GM23248 (cell line): ENCODE measurements around the gene GSTM1. TPM values are rescaled to one million over a fixed set of nuclear protein-coding genes. Genes with fewer than 3 reads are reported as not detected.
"Not testable (repeated sequence)": the region's sequence is repeated elsewhere in the genome, so short reads cannot be mapped to it uniquely, and the experiment has no call there.

Source experiments
- DNase-seq: peaks from one replicate; pipeline ENCODE4 v3.0.0-alpha.2; 2015
- H2AFZ ChIP-seq: fragments of 200-600 bp; sonication (generic); 2 replicates; pipeline ENCODE4 v1.6.1; 2016; ENCODE audit warnings: antibody characterized with exemption
- H3F3A ChIP-seq: fragments of 200-600 bp; sonication (generic); 2 replicates; pipeline ENCODE4 v1.6.1; 2016; ENCODE audit warnings: mild to moderate bottlenecking, antibody characterized with exemption, mixed run types; ENCODE audit not compliant: insufficient read depth
- H3K27ac ChIP-seq: fragments of 200-600 bp; sonication (generic); 2 replicates; pipeline ENCODE4 v1.5.1; 2016; ENCODE audit warnings: mild to moderate bottlenecking
- H3K27me3 ChIP-seq: fragments of 200-600 bp; sonication (generic); replicated peaks from 2 replicates; pipeline ENCODE4 v1.6.1; 2016; ENCODE audit warnings: mild to moderate bottlenecking; ENCODE audit not compliant: insufficient read depth
- H3K36me3 ChIP-seq: fragments of 200-600 bp; sonication (generic); 2 replicates; pipeline ENCODE4 v1.6.1; 2016; ENCODE audit warnings: low read depth, mild to moderate bottlenecking
- H3K4me1 ChIP-seq: fragments of 200-600 bp; sonication (generic); 2 replicates; pipeline ENCODE4 v1.6.1; 2016; ENCODE audit warnings: mild to moderate bottlenecking; ENCODE audit not compliant: insufficient read depth
- H3K4me2 ChIP-seq: fragments of 200-600 bp; sonication (generic); one replicate; pipeline ENCODE4 v1.6.1; 2016; ENCODE audit warnings: mild to moderate bottlenecking; ENCODE audit not compliant: unreplicated experiment
- H3K4me3 ChIP-seq: fragments of 200-600 bp; sonication (generic); 2 replicates; pipeline ENCODE4 v1.5.1; 2016; ENCODE audit warnings: mild to moderate bottlenecking
- H3K79me2 ChIP-seq: fragments of 200-600 bp; sonication (generic); 2 replicates; pipeline ENCODE4 v1.6.1; 2016; ENCODE audit warnings: mild to moderate bottlenecking; ENCODE audit not compliant: insufficient read depth
- H3K9ac ChIP-seq: fragments of 200-600 bp; sonication (generic); 2 replicates; pipeline ENCODE4 v1.6.1; 2016; ENCODE audit warnings: mild to moderate bottlenecking
- H3K9me2 ChIP-seq: fragments of 200-600 bp; sonication (generic); 2 replicates; pipeline ENCODE4 v1.6.1; 2016; ENCODE audit warnings: mixed run types, mild to moderate bottlenecking, moderate library complexity; ENCODE audit not compliant: insufficient read depth
- H3K9me3 ChIP-seq: fragments of 200-600 bp; sonication (generic); one replicate; pipeline ENCODE4 v1.6.1; 2017; ENCODE audit warnings: low read depth
- H4K20me1 ChIP-seq: fragments of 200-600 bp; sonication (generic); 2 replicates; pipeline ENCODE4 v1.6.0; 2016; ENCODE audit not compliant: insufficient read depth
- EZH2 ChIP-seq: fragments of 200-600 bp; sonication (generic); IDR thresholded peaks from 2 replicates; pipeline ENCODE4 v1.6.1; 2018; ENCODE audit warnings: antibody characterized with exemption, mild to moderate bottlenecking; ENCODE audit not compliant: insufficient read depth, poor library complexity, severe bottlenecking
- EZH2phosphoT487 ChIP-seq: fragments of 200-600 bp; sonication (generic); IDR thresholded peaks from 2 replicates; pipeline ENCODE4 v1.6.1; 2018; ENCODE audit warnings: antibody characterized with exemption, moderate library complexity, mild to moderate bottlenecking, low read depth; ENCODE audit not compliant: insufficient read depth
- WGBS, 2 experiments: methylation state at CpG; one replicate each; pipeline ENCODE4 v1.1.6; 2015 to 2017; ENCODE audit warnings: low lambda C conversion rate in 2 of 2, low coverage in 1 of 2; ENCODE audit errors: missing lambda C conversion rate in 2 of 2; 5-methylcytosine and 5-hydroxymethylcytosine counted together
- in situ Hi-C: fragments of 300-500 bp; cut with MboI; formaldehyde crosslinking; loops from 2 replicates; pipeline ENCODE4 v1.15.0; 2020
- polyA plus RNA-seq: library from polyadenylated mRNA; unstranded; fragments of >200 nt; fragmentation: Nextera tagmentation; extraction: Ambion mirVana; gene quantifications from 2 replicates; pipeline ENCODE4 v1.2.1, GENCODE V29; 2016
- total RNA-seq: library from RNA; depleted of rRNA; stranded (reverse); fragments of >200 nt; shearing (Covaris generic); gene quantifications from 2 replicates; pipeline ENCODE4 v1.2.3, GENCODE V29; 2014

Gene GSTM1
- total and polyA plus RNA-seq, 2 experiments from 2014 or later, result not detected

DNA sequence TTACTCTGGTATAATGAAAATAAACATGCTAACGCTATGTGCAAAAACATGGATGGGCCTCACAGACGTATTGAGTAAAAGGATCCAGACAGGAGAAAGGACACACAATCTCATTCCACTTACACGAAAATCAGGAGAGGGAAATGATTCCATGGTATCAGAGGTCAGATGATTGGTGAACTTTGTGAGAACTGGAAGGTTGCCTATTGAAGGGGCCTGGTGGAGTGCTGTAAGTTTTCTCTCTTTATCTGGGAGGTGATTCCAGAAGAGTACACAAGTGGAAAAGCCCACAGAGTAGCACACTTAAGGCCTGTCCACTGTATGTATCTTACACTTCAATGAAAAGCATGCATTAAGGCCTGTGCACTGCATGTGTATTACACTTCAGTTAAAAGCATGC is 10.2 kb upstream of the GSTM1 start:
- no peaks in the 10 kb centered on the region for H3K36me3 ChIP-seq
- H3K27me3 ChIP-seq, result no peaks in the 10 kb centered on the region
- H3K79me2 ChIP-seq, result no peaks in the 10 kb centered on the region
- no peak for TF ChIP-seq EZH2phosphoT487
- TF ChIP-seq EZH2, result no peak
- no peak overlapping the region for H3K4me2 ChIP-seq
- H3K4me3 ChIP-seq, result no peak overlapping the region
- no peaks in the 10 kb centered on the region for H3K9me3 ChIP-seq
- WGBS, 2 experiments, result 66% methylated on average over 3 of the region's 3 CpGs
- no peaks in the 10 kb centered on the region for H3F3A ChIP-seq
- H3K4me1 ChIP-seq, result no peaks in the 10 kb centered on the region
- H4K20me1 ChIP-seq, result no peaks in the 10 kb centered on the region
- H3K9me2 ChIP-seq, result no peaks in the 10 kb centered on the region
- H3K9ac ChIP-seq, result no peak overlapping the region
- no peak overlapping the region for H2AFZ ChIP-seq
- no peak overlapping the region for H3K27ac ChIP-seq
- no peak for DNase-seq
- in situ Hi-C loops, result no loop called here

DNA sequence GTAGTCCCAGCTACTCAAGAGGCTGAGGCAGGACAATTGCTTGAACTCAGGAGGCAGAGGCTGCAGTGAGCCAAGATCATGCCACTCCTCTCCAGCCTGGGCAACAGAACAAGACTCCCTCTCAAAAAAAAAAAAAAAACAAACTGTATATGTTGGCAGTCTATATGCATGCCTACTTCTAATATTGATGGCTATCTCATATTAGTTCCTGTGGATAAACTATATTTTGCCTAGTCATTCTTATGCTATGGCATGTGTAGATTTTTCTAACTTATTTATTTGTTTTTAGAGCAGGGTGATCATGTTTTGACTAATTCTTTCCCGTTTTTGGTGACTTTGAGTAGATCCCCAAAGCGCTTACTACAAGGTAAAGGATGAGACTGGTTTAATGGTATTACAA is 9.0 kb upstream of the GSTM1 start:
- H3K9me2 ChIP-seq, H3F3A ChIP-seq, H3K36me3 ChIP-seq, H3K9me3 ChIP-seq, H3K4me3 ChIP-seq, in situ Hi-C loops, H2AFZ ChIP-seq, H3K4me2 ChIP-seq, H3K27ac ChIP-seq, H3K79me2 ChIP-seq, H3K27me3 ChIP-seq, H3K4me1 ChIP-seq, H4K20me1 ChIP-seq, H3K9ac ChIP-seq, DNase-seq: not testable (repeated sequence)
- 79 to 91% methylated on average over 2 of the region's 2 CpGs for WGBS, 2 experiments

DNA sequence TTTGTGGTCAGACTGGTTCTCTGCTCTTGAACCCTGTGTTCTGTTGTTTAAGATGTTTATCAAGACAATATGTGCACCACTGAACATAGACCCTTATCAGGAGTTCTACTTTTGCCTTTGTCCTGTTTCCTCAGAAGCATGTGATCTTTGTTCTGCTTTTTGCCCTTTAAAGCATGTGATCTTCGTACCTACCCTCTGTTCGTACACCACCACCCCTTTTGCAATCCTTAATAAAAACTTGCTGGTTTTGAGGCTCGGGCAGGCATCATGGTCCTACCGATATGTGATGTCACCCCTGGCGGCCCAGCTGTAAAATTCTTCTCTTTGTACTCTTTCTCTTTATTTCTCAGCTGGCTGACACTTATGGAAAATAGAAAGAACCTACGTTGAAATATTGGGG is 2.8 kb upstream of the GSTM1 start:
- H3K4me1 ChIP-seq, H3K79me2 ChIP-seq, H3K36me3 ChIP-seq, H3F3A ChIP-seq, H3K9me3 ChIP-seq, in situ Hi-C loops, H3K4me2 ChIP-seq, H3K9ac ChIP-seq, DNase-seq, H3K27ac ChIP-seq, H2AFZ ChIP-seq, H3K9me2 ChIP-seq, H3K27me3 ChIP-seq, H3K4me3 ChIP-seq, H4K20me1 ChIP-seq: not testable (repeated sequence)
- no CpG with 5 or more reads among the region's 6 CpGs for WGBS, 2 experiments

DNA sequence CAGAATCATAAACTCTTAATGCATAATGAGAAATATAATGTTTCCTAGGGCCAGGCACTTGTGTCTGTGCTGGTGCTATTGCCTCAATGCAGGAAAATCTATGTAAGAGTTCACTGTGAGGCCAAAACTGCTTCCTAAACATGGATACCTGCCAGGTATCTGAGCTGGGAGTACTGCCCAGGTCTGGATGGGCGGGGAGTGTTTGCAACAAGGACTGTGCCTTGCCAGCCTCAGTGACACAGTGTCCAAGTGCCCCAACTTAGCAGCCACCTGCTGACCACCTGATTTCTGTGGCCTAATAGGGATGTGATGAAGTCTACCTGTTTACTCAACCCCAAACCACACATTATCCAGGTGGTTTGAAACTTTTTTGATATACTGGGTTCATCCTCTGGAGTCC is 2.2 kb upstream of the GSTM1 start:
- H3K9me3 ChIP-seq, in situ Hi-C loops, H3K9ac ChIP-seq, H3K9me2 ChIP-seq, H3K4me1 ChIP-seq, H3K4me3 ChIP-seq, H3K27me3 ChIP-seq, H3K4me2 ChIP-seq, H3K36me3 ChIP-seq, H3K79me2 ChIP-seq, H3K27ac ChIP-seq, H3F3A ChIP-seq, H2AFZ ChIP-seq, DNase-seq, H4K20me1 ChIP-seq: not testable (repeated sequence)
- no CpG with 5 or more reads among the region's 1 CpG for WGBS, 2 experiments

DNA sequence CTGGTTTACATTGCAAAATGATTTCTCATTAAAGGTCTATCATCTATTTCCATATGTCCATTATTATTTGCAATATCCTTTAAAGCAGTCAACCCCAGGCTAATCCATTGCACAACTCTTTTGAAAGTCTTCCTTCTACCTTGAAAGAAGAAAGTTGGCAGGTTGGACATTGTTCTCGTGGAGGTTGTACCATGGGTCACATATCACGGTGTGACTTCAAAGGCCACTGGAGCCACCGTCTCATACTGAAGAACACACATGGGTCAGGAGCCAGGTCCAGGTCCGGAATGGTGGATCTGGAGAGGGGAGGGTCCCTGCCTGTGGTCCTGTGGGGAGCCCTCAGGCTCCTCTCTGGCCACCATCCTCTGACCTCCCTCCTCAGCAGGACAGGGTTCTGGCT is 1.7 kb upstream of the GSTM1 start:
- H4K20me1 ChIP-seq, result not testable (repeated sequence)
- WGBS, 2 experiments, result no CpG with 5 or more reads among the region's 4 CpGs

DNA sequence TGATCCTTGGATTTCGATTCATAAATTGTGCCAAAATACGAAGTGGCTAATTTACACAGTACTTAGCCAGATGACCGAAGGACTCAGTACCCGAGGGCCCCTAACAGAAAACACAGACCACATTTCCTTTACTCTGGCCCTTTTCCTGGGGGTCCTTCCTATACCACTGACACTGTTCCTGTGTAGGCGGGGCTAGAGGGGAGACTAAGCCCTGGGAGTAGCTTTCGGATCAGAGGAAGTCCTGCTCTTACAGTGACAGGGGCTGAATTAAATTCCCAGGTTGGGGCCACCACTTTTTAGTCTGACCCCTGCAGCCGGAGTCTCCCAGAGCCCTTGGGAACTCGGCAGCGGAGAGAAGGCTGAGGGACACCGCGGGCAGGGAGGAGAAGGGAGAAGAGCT is 508 bp upstream of the GSTM1 start:
- H3K9me3 ChIP-seq, H3K27me3 ChIP-seq, H3K9me2 ChIP-seq, H3F3A ChIP-seq, H3K4me3 ChIP-seq, H3K4me1 ChIP-seq, H3K79me2 ChIP-seq, H3K4me2 ChIP-seq, H4K20me1 ChIP-seq, H3K9ac ChIP-seq, H3K36me3 ChIP-seq, DNase-seq, in situ Hi-C loops, H3K27ac ChIP-seq, H2AFZ ChIP-seq: not testable (repeated sequence)
- WGBS, 2 experiments, result 10 to 27% methylated on average over 3 of the region's 11 CpGs

More for the DNA sequence above, 1.7 kb upstream of the GSTM1 start:
- H3K4me1 ChIP-seq, DNase-seq, H2AFZ ChIP-seq, H3K9me2 ChIP-seq, H3K9ac ChIP-seq, H3K4me3 ChIP-seq, in situ Hi-C loops, H3F3A ChIP-seq, H3K27me3 ChIP-seq, H3K27ac ChIP-seq, H3K79me2 ChIP-seq, H3K9me3 ChIP-seq, H3K4me2 ChIP-seq, H3K36me3 ChIP-seq: not testable (repeated sequence)
